GM23338 (cell line): Measurements from ENCODE around the gene DAGLB. TPM values are rescaled to one million over a fixed set of nuclear protein-coding genes. Genes with fewer than 3 reads are reported as not detected.
A peak's percentile ranks its signal among the peaks of the same experiment; 100 is the strongest.

Experiments
- ATAC-seq: fragments of 200-7000 bp; cut with Tn5 transposase; 3 replicates; pipeline ENCODE4 v1.9.1; 2020
- DNase-seq: peaks from one replicate; pipeline ENCODE4 v3.0.0-alpha.2; 2015; ENCODE audit warnings: low spot score
- H2AFZ ChIP-seq: fragments of 200-600 bp; sonication (generic); 2 replicates; pipeline ENCODE4 v1.8.0; 2016; ENCODE audit warnings: antibody characterized with exemption, mild to moderate bottlenecking, moderate library complexity
- H3F3A ChIP-seq: fragments of 200-600 bp; sonication (generic); replicated peaks from 2 replicates; pipeline ENCODE4 v1.8.0; 2017; ENCODE audit warnings: antibody characterized with exemption, mixed run types, low read depth
- H3K27ac ChIP-seq: fragments of 200-600 bp; sonication (generic); 2 replicates; pipeline ENCODE4 v1.6.1; 2016; ENCODE audit warnings: low read depth
- H3K27me3 ChIP-seq: fragments of 200-600 bp; sonication (generic); 2 replicates; pipeline ENCODE4 v1.8.0; 2016; ENCODE audit warnings: mild to moderate bottlenecking, mixed run types, moderate library complexity; ENCODE audit not compliant: insufficient read depth
- H3K36me3 ChIP-seq: fragments of 200-600 bp; sonication (generic); 2 replicates; pipeline ENCODE4 v1.8.0; 2016; ENCODE audit warnings: mild to moderate bottlenecking; ENCODE audit not compliant: insufficient read depth
- H3K4me1 ChIP-seq: fragments of 200-600 bp; sonication (generic); 2 replicates; pipeline ENCODE4 v1.8.0; 2016; ENCODE audit warnings: mild to moderate bottlenecking, moderate library complexity; ENCODE audit not compliant: insufficient read depth
- H3K4me2 ChIP-seq: fragments of 200-600 bp; sonication (generic); 2 replicates; pipeline ENCODE4 v1.7.1; 2017; ENCODE audit warnings: mixed run types
- H3K4me3 ChIP-seq: fragments of 200-600 bp; sonication (generic); 2 replicates; pipeline ENCODE4 v1.6.1; 2016; ENCODE audit warnings: mixed run types
- H3K79me2 ChIP-seq: fragments of 200-600 bp; sonication (generic); replicated peaks from 2 replicates; pipeline ENCODE4 v1.8.0; 2017; ENCODE audit warnings: mild to moderate bottlenecking; ENCODE audit not compliant: insufficient read depth
- H3K9me2 ChIP-seq: fragments of 200-600 bp; sonication (generic); 2 replicates; pipeline ENCODE4 v1.8.0; 2017; ENCODE audit not compliant: insufficient read depth
- H4K20me1 ChIP-seq: fragments of 200-600 bp; sonication (generic); replicated peaks from 2 replicates; pipeline ENCODE4 v1.8.0; 2017; ENCODE audit warnings: mild to moderate bottlenecking; ENCODE audit not compliant: insufficient read depth
- H3K27ac Mint-ChIP-seq: 2 replicates; pipeline ENCODE4 v1.8.0; 2020; ENCODE audit warnings: inconsistent platforms, mild to moderate bottlenecking, moderate library complexity, mixed read lengths
- H3K27me3 Mint-ChIP-seq: 3 replicates; pipeline ENCODE4 v1.8.0; 2022; ENCODE audit warnings: low read depth, mild to moderate bottlenecking, moderate library complexity, mixed read lengths, inconsistent platforms; ENCODE audit not compliant: insufficient read depth, poor library complexity
- H3K36me3 Mint-ChIP-seq: 3 replicates; pipeline ENCODE4 v1.8.0; 2021; ENCODE audit warnings: low read depth, mild to moderate bottlenecking, inconsistent platforms, moderate library complexity, mixed read lengths
- H3K4me1 Mint-ChIP-seq: 3 replicates; pipeline ENCODE4 v1.8.0; 2020; ENCODE audit warnings: mild to moderate bottlenecking, inconsistent platforms, mixed read lengths
- H3K4me3 Mint-ChIP-seq: 3 replicates; pipeline ENCODE4 v1.8.0; 2021; ENCODE audit warnings: moderate library complexity, mild to moderate bottlenecking, inconsistent platforms, mixed read lengths
- H3K9me3 Mint-ChIP-seq: 3 replicates; pipeline ENCODE4 v1.8.0; 2020; ENCODE audit warnings: moderate library complexity, mild to moderate bottlenecking, inconsistent platforms, mixed read lengths
- CREB1 ChIP-seq: fragments of 250-450 bp; sonication (Bioruptor Pico); IDR thresholded peaks from 2 replicates; pipeline ENCODE4 v1.5.0; 2020; ENCODE audit warnings: low read depth, mild to moderate bottlenecking, moderate library complexity
- EZH2 ChIP-seq: fragments of 200-600 bp; sonication (generic); IDR thresholded peaks from one replicate; pipeline ENCODE4 v1.8.0; 2017; ENCODE audit warnings: antibody characterized with exemption, mild to moderate bottlenecking, low read depth; ENCODE audit not compliant: unreplicated experiment
- JUNB ChIP-seq: IDR thresholded peaks from one replicate; pipeline ENCODE4 v1.6.1; 2016; ENCODE audit warnings: antibody characterized with exemption; ENCODE audit not compliant: unreplicated experiment
- NANOG ChIP-seq: IDR thresholded peaks from 2 replicates; pipeline ENCODE4 v1.6.1; 2016; ENCODE audit warnings: antibody characterized with exemption, borderline replicate concordance
- STAT1 ChIP-seq: IDR thresholded peaks from one replicate; pipeline ENCODE4 v1.6.1; 2016; ENCODE audit warnings: antibody characterized with exemption; ENCODE audit not compliant: unreplicated experiment
- ZNF114 ChIP-seq: fragments of 250-450 bp; sonication (Bioruptor Pico); IDR thresholded peaks from 2 replicates; pipeline ENCODE4 v1.5.0; 2020; ENCODE audit warnings: mild to moderate bottlenecking, moderate library complexity
- ZNF331 ChIP-seq: fragments of 250-450 bp; sonication (Bioruptor Pico); IDR thresholded peaks from 2 replicates; pipeline ENCODE4 v1.5.0; 2020; ENCODE audit warnings: low read depth, mild to moderate bottlenecking, moderate library complexity
- polyA plus RNA-seq: library from polyadenylated mRNA; unstranded; fragments of >200 nt; fragmentation: Nextera tagmentation; extraction: Ambion mirVana; gene quantifications from 2 replicates; pipeline ENCODE4 v1.2.1, GENCODE V29; 2016
- total RNA-seq: library from RNA; depleted of rRNA; stranded (reverse); fragments of >200 nt; shearing (Covaris generic); gene quantifications from 2 replicates; pipeline ENCODE4 v1.2.3, GENCODE V29; 2014
- TF ChIP-seq, protein P1 (sequence below): IDR thresholded peaks from 2 replicates; pipeline ENCODE4 v1.6.1; 2016; ENCODE audit warnings: antibody characterized with exemption
- TF ChIP-seq, protein P2 (sequence below): fragments of 250-450 bp; sonication (Bioruptor Pico); IDR thresholded peaks from 2 replicates; pipeline ENCODE4 v1.5.0; 2020; ENCODE audit warnings: mild to moderate bottlenecking, moderate library complexity
- TF ChIP-seq, protein P3 (sequence below), 2 experiments: fragments of 200-600 bp in 1 of 2; sonication (generic) in 1 of 2; conservative IDR thresholded peaks; 2 replicates each; pipeline versions ENCODE4 v1.5.1 to v1.6.1; 2016 to 2017; ENCODE audit warnings: antibody characterized with exemption in 2 of 2, low read depth in 2 of 2, mild to moderate bottlenecking in 2 of 2, moderate library complexity in 1 of 2

The DAGLB gene
- total and polyA plus RNA-seq, 2 experiments from 2014 or later = 13.8 to 26.0 TPM

DNA sequence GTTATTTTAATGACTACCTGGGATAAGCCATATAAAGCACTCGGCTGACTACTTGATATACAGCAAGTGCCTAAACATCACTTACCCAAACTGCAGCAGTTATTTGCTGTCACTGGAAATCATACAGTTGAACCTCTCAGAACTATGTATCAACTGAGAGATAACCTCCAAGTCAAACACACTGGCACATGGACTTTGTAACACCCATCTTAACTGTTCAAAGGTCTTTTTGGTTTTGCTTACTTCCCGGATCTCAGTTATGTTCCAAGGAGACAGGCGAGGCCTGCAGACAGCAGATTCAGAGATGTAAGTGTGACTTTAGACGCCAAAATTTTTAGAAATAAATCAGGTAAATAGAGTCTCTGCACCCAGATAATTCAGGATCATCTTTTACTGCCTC lies 34.6 kb upstream of the DAGLB start:
- no peak overlapping the region for H3K27ac Mint-ChIP-seq
- Histone ChIP-seq H3K27me3 (no peaks in the 10 kb centered on the region), H3K9me2 (no peaks in the 10 kb centered on the region), H4K20me1 (peaks cover 30% of the 10 kb centered on the region), H3K27ac (no peak overlapping the region), H3F3A (peaks cover 10% of the 10 kb centered on the region), H3K4me2 (peak overlapping the region; percentile 90; the same call in 1 of the 2 replicates), H3K79me2 (peaks cover 61% of the 10 kb centered on the region), H3K4me1 (peaks cover 10% of the 10 kb centered on the region; the same call in 1 of the 2 replicates), H3K36me3 (no peaks in the 10 kb centered on the region), H3K4me3 (peak overlapping the region; percentile 93), H2AFZ (no peak overlapping the region)
- peak overlapping the region; percentile 93 for H3K4me3 Mint-ChIP-seq
- H3K9me3 Mint-ChIP-seq = peaks cover 7% of the 10 kb centered on the region; the same call in 1 of the 3 replicates
- DNase-seq = no peak
- no peak for TF ChIP-seq CREB1 (CRISPR knock-in tag)
- peaks cover 12% of the 10 kb centered on the region for H3K36me3 Mint-ChIP-seq
- ATAC-seq = no peak
- H3K27me3 Mint-ChIP-seq = peaks cover 12% of the 10 kb centered on the region
- H3K4me1 Mint-ChIP-seq = peaks cover 11% of the 10 kb centered on the region; the same call in 2 of the 3 replicates

DNA sequence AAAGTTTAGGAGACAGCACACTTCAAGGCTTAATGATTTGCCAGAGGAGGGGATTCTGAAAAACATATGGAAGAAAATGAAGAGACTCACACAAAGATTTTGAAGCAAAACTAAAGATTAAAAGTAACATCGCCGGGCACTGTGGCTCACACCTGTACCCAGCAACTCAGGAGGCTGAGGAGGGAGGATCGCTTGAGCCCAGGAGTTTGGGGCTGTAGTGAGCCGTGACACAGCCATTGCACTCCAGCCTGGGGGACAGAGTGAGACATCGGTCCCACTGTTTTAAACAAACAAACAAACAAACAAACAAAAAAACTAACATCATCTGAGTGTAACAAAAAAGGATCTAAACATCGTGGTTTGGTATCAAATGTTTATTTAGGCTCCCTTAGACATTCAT lies 33.7 kb upstream of the DAGLB start:
- H3K4me1 Mint-ChIP-seq = peaks cover 16% of the 10 kb centered on the region; the same call in 2 of the 3 replicates
- H4K20me1 ChIP-seq = peaks cover 34% of the 10 kb centered on the region
- TF ChIP-seq ZNF331 (CRISPR knock-in tag) (no peak), ZNF114 (no peak), JUNB (no peak), EZH2 (no peak), STAT1 (no peak), CREB1 (CRISPR knock-in tag) (no peak), NANOG (no peak)
- TF ChIP-seq, protein P1, sequence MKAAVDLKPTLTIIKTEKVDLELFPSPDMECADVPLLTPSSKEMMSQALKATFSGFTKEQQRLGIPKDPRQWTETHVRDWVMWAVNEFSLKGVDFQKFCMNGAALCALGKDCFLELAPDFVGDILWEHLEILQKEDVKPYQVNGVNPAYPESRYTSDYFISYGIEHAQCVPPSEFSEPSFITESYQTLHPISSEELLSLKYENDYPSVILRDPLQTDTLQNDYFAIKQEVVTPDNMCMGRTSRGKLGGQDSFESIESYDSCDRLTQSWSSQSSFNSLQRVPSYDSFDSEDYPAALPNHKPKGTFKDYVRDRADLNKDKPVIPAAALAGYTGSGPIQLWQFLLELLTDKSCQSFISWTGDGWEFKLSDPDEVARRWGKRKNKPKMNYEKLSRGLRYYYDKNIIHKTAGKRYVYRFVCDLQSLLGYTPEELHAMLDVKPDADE = no peak
- TF ChIP-seq, protein P2, sequence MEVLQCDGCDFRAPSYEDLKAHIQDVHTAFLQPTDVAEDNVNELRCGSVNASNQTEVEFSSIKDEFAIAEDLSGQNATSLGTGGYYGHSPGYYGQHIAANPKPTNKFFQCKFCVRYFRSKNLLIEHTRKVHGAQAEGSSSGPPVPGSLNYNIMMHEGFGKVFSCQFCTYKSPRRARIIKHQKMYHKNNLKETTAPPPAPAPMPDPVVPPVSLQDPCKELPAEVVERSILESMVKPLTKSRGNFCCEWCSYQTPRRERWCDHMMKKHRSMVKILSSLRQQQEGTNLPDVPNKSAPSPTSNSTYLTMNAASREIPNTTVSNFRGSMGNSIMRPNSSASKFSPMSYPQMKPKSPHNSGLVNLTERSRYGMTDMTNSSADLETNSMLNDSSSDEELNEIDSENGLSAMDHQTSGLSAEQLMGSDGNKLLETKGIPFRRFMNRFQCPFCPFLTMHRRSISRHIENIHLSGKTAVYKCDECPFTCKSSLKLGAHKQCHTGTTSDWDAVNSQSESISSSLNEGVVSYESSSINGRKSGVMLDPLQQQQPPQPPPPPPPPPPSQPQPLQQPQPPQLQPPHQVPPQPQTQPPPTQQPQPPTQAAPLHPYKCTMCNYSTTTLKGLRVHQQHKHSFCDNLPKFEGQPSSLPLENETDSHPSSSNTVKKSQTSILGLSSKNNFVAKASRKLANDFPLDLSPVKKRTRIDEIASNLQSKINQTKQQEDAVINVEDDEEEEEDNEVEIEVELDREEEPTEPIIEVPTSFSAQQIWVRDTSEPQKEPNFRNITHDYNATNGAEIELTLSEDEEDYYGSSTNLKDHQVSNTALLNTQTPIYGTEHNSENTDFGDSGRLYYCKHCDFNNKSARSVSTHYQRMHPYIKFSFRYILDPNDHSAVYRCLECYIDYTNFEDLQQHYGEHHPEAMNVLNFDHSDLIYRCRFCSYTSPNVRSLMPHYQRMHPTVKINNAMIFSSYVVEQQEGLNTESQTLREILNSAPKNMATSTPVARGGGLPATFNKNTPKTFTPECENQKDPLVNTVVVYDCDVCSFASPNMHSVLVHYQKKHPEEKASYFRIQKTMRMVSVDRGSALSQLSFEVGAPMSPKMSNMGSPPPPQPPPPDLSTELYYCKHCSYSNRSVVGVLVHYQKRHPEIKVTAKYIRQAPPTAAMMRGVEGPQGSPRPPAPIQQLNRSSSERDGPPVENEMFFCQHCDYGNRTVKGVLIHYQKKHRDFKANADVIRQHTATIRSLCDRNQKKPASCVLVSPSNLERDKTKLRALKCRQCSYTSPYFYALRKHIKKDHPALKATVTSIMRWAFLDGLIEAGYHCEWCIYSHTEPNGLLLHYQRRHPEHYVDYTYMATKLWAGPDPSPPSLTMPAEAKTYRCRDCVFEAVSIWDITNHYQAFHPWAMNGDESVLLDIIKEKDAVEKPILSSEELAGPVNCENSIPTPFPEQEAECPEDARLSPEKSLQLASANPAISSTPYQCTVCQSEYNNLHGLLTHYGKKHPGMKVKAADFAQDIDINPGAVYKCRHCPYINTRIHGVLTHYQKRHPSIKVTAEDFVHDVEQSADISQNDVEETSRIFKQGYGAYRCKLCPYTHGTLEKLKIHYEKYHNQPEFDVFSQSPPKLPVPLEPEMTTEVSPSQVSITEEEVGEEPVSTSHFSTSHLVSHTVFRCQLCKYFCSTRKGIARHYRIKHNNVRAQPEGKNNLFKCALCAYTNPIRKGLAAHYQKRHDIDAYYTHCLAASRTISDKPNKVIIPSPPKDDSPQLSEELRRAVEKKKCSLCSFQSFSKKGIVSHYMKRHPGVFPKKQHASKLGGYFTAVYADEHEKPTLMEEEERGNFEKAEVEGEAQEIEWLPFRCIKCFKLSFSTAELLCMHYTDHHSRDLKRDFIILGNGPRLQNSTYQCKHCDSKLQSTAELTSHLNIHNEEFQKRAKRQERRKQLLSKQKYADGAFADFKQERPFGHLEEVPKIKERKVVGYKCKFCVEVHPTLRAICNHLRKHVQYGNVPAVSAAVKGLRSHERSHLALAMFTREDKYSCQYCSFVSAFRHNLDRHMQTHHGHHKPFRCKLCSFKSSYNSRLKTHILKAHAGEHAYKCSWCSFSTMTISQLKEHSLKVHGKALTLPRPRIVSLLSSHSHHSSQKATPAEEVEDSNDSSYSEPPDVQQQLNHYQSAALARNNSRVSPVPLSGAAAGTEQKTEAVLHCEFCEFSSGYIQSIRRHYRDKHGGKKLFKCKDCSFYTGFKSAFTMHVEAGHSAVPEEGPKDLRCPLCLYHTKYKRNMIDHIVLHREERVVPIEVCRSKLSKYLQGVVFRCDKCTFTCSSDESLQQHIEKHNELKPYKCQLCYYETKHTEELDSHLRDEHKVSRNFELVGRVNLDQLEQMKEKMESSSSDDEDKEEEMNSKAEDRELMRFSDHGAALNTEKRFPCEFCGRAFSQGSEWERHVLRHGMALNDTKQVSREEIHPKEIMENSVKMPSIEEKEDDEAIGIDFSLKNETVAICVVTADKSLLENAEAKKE = no peak
- TF ChIP-seq, protein P3, sequence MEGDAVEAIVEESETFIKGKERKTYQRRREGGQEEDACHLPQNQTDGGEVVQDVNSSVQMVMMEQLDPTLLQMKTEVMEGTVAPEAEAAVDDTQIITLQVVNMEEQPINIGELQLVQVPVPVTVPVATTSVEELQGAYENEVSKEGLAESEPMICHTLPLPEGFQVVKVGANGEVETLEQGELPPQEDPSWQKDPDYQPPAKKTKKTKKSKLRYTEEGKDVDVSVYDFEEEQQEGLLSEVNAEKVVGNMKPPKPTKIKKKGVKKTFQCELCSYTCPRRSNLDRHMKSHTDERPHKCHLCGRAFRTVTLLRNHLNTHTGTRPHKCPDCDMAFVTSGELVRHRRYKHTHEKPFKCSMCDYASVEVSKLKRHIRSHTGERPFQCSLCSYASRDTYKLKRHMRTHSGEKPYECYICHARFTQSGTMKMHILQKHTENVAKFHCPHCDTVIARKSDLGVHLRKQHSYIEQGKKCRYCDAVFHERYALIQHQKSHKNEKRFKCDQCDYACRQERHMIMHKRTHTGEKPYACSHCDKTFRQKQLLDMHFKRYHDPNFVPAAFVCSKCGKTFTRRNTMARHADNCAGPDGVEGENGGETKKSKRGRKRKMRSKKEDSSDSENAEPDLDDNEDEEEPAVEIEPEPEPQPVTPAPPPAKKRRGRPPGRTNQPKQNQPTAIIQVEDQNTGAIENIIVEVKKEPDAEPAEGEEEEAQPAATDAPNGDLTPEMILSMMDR (conservative IDR thresholded peaks at IDR 0.05; ENCODE audit: low read depth in 2 of 2) = no peak

More for the DNA sequence above, 33.7 kb upstream of the DAGLB start:
- peaks cover 7% of the 10 kb centered on the region; the same call in 1 of the 3 replicates for H3K9me3 Mint-ChIP-seq
- no peak overlapping the region for H3K27ac Mint-ChIP-seq
- H3K4me3 Mint-ChIP-seq = no peak overlapping the region; the same call in 1 of the 3 replicates
- Histone ChIP-seq H3K36me3 (no peaks in the 10 kb centered on the region), H3K79me2 (peaks cover 70% of the 10 kb centered on the region), H3K9me2 (no peaks in the 10 kb centered on the region), H3K4me2 (no peak overlapping the region), H3F3A (peaks cover 10% of the 10 kb centered on the region), H3K4me1 (peaks cover 10% of the 10 kb centered on the region; the same call in 1 of the 2 replicates), H2AFZ (no peak overlapping the region), H3K27ac (peak overlapping the region; percentile 63), H3K27me3 (no peaks in the 10 kb centered on the region), H3K4me3 (no peak overlapping the region)
- DNase-seq (no peak), ATAC-seq (no peak)
- peaks cover 12% of the 10 kb centered on the region for H3K27me3 Mint-ChIP-seq
- peaks cover 12% of the 10 kb centered on the region for H3K36me3 Mint-ChIP-seq
